A673 (cell line): ENCODE results near the gene ZNF341. TPM values are rescaled to one million over a fixed set of nuclear protein-coding genes. Genes with fewer than 3 reads are reported as not detected.
A peak's percentile ranks its signal among the peaks of the same experiment; 100 is the strongest.
"Not testable (repeated sequence)": the region's sequence is repeated elsewhere in the genome, so short reads cannot be mapped to it uniquely, and the experiment has no call there.

Experiments used
- BruUV-seq: library from RNA; stranded (reverse); fragments of 400-500 nt; replicated peaks from 2 replicates; lab custom pipeline; 2021; lab: Mats Ljungman, UMichigan
- CTCF ChIA-PET: fragments of 300-600 bp; sonication (Branson Sonifier 250); formaldehyde crosslinking; loops from one replicate; lab custom pipeline; 2022; ENCODE audit warnings: antibody characterized with exemption; lab: Charles Lee
- POLR2A ChIA-PET: fragments of 300-600 bp; sonication (Branson Sonifier 250); formaldehyde crosslinking; loops from one replicate; lab custom pipeline; 2022; ENCODE audit warnings: antibody characterized with exemption; ENCODE audit not compliant: low non-redundant PET; lab: Charles Lee
- DNase-seq: peaks from one replicate; pipeline ENCODE4 v3.0.0-alpha.2; 2015; ENCODE audit warnings: low spot score
- H3K27ac ChIP-seq: fragments of 200-600 bp; sonication (generic); 2 replicates; pipeline ENCODE4 v1.5.1; 2016; ENCODE audit warnings: mixed run types, low read depth, mild to moderate bottlenecking, mixed read lengths, antibody characterized with exemption, low read length; ENCODE audit not compliant: poor library complexity, severe bottlenecking
- H3K27me3 ChIP-seq: fragments of 200-600 bp; sonication (generic); replicated peaks from 2 replicates; pipeline ENCODE4 v1.6.1; 2017; ENCODE audit warnings: mixed run types, low read depth, mild to moderate bottlenecking, mixed read lengths, antibody characterized with exemption, low read length; ENCODE audit not compliant: insufficient read depth, poor library complexity
- H3K36me3 ChIP-seq: fragments of 200-600 bp; sonication (generic); 2 replicates; pipeline ENCODE4 v1.6.1; 2016; ENCODE audit warnings: mixed run types, mild to moderate bottlenecking, mixed read lengths, antibody characterized with exemption, low read length; ENCODE audit not compliant: insufficient read depth, poor library complexity, severe bottlenecking
- H3K4me1 ChIP-seq: fragments of 200-600 bp; sonication (generic); 2 replicates; pipeline ENCODE4 v1.6.1; 2017; ENCODE audit warnings: mixed run types, mild to moderate bottlenecking, mixed read lengths, antibody characterized with exemption, low read length; ENCODE audit not compliant: insufficient read depth, poor library complexity, severe bottlenecking
- H3K4me3 ChIP-seq: fragments of 200-600 bp; sonication (generic); 2 replicates; pipeline ENCODE4 v1.5.1; 2016; ENCODE audit warnings: low read depth, mixed run types, mild to moderate bottlenecking, mixed read lengths, low read length; ENCODE audit not compliant: poor library complexity, severe bottlenecking
- H3K9me3 ChIP-seq: fragments of 200-600 bp; sonication (generic); 2 replicates; pipeline ENCODE4 v1.6.1; 2016; ENCODE audit warnings: mixed run types, low read depth, mild to moderate bottlenecking, mixed read lengths, antibody characterized with exemption, low read length; ENCODE audit not compliant: poor library complexity, severe bottlenecking
- EZH2 ChIP-seq: fragments of 200-600 bp; sonication (generic); IDR thresholded peaks from 2 replicates; pipeline ENCODE4 v1.6.1; 2017; ENCODE audit warnings: borderline replicate concordance, low read depth, mild to moderate bottlenecking, mixed read lengths, antibody characterized with exemption, low read length; ENCODE audit not compliant: poor library complexity, severe bottlenecking
- intact Hi-C: fragments of 100-400 bp; cut with micrococcal nuclease; formaldehyde crosslinking; loops from one replicate; pipeline ENCODE4 v1.10.0; 2022; ENCODE audit not compliant: unreplicated experiment
- total RNA-seq: library from RNA; stranded (reverse); gene quantifications from 2 replicates; pipeline ENCODE4 v1.2.3, GENCODE V29; 2021
- TF ChIP-seq, protein P1 (sequence below): fragments of 300-800, 200-600 bp; sonication (generic); conservative IDR thresholded peaks from 2 replicates; pipeline ENCODE4 v1.5.1; 2017; ENCODE audit warnings: low read depth, mild to moderate bottlenecking, antibody characterized with exemption, low read length, moderate library complexity, mixed read lengths

The ZNF341 gene
- total RNA-seq, 1 experiment from 2014 or later: 5.0 TPM

DNA sequence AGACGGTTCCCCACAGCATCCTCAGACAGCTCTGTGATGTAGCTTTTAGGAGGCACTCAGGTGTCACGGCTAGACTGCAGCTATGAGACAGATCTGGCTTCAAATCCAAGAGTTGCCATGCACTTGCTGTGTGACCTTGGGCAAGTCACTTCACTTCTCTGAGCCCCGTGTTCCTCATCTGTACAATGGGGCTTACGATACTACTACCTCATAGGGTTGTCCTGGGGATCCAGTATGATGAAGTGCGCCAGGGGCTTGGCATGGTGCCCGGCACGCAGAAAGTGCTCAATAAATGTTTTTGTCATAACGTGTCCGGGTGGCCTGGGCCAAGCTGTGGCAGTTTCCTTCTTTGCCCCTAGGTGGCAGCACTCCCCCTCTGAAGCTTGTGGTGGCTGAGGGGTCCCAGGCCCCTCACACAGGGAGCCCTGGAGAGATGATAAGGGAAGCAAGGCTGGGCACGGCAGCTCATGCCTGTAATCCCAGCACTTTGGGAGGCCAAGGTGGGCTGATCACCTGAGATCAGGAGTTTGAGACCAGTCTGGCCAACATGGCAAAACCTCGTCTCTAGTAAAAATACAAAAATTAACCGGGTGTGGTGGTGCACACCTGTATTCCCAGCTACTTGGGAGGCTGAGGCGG lies 60.3 kb downstream of the ZNF341 start:
- BruUV-seq: no TSS peak
- Histone ChIP-seq H3K27me3 (no peaks in the 10 kb centered on the region), H3K36me3 (no peaks in the 10 kb centered on the region), H3K4me1 (no peaks in the 10 kb centered on the region), H3K9me3 (no peaks in the 10 kb centered on the region), H3K27ac (no peak overlapping the region), H3K4me3 (no peak overlapping the region)
- POLR2A ChIA-PET: no interaction called here
- intact Hi-C loops: loop anchor here (1.0 to 10.0 kb wide), 3 partner anchors 15 to 333 kb away; no protein-coding TSS in a partner anchor
- CTCF ChIA-PET: interaction anchor here (0.5 to 1.5 kb wide), 8 partner anchors 9 to 354 kb away, joined by 3 to 8 read pairs (median 4); partner anchors contain the start of gene CHMP4B
- no peak for TF ChIP-seq EZH2
- TF ChIP-seq, protein P1, sequence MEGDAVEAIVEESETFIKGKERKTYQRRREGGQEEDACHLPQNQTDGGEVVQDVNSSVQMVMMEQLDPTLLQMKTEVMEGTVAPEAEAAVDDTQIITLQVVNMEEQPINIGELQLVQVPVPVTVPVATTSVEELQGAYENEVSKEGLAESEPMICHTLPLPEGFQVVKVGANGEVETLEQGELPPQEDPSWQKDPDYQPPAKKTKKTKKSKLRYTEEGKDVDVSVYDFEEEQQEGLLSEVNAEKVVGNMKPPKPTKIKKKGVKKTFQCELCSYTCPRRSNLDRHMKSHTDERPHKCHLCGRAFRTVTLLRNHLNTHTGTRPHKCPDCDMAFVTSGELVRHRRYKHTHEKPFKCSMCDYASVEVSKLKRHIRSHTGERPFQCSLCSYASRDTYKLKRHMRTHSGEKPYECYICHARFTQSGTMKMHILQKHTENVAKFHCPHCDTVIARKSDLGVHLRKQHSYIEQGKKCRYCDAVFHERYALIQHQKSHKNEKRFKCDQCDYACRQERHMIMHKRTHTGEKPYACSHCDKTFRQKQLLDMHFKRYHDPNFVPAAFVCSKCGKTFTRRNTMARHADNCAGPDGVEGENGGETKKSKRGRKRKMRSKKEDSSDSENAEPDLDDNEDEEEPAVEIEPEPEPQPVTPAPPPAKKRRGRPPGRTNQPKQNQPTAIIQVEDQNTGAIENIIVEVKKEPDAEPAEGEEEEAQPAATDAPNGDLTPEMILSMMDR: peak; percentile 84
- DNase-seq: peak; percentile 69

DNA sequence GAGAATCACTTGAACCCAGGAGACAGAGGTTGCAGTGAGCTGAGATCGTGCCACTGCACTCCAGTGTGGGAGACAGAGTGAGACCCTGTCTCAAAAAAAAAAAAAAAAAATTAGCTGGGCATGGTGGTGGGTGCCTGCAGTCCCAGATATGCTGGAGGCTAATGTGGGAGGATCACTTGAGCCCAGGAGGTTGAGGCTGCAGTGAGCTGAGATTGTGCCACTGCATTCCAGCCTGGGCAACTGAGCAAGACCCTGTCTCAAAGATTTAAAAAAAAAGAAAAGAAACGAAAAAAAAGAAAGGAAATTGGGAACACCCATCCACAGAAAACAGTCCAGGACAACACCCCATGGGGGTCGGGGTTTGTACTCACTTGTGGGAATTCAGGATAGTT lies 60.8 kb downstream of the ZNF341 start:
- CTCF ChIA-PET: interaction anchor here (0.6 to 1.5 kb wide), 9 partner anchors 9 to 353 kb away, joined by 3 to 8 read pairs (median 4); partner anchors contain the start of gene CHMP4B
- H3K27ac ChIP-seq, DNase-seq, H3K9me3 ChIP-seq, H3K4me3 ChIP-seq, H3K27me3 ChIP-seq, POLR2A ChIA-PET, H3K36me3 ChIP-seq, H3K4me1 ChIP-seq, BruUV-seq: not testable (repeated sequence)
- intact Hi-C loops: loop anchor here (1.0 to 10.0 kb wide), 3 partner anchors 15 to 332 kb away; no protein-coding TSS in a partner anchor

DNA sequence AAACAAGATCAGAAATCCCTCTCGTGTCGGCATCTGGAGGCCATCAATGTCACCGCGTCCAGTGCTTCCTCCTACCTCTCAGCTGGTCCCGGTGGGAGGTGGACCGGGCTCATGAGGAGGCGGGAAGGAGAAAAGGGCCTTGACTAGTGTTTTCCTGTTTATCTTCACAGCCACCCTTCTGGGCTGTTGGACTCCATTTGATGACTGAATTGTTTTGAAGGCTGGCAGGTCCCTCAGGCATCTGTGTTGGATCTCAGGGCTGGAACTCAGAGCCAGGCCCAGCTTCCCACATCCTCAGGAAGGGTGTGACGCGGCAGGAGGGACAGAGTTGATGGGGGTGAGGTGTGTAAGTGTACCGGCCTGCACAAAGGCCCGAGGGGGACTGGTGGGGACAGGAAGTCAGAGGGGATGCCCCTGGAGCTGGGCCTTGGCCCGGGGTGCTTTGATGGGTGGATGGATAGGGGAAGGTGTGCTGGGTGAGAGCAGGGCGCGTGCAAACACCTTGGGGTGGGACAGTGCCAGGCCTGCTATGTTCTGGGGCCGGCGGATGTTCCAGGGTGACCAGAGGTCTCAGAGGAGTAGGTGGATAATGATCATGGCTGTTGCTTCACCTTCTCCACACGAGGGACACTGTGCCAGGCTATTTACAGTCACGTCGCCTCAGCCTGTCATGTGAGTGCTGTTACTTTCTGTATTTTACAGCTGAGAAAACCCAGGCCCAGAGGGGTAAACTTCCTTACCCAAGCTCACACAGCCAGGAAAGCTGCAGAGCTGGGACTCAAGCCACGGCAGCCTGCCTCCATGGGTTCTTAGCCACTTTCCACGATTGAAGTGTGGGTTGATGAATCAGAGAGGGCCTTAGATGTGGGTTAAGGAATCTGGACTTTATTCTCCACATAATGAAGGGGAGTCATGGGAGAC lies 61.5 kb downstream of the ZNF341 start:
- no peak for DNase-seq
- TF ChIP-seq, protein P1: no peak
- TF ChIP-seq EZH2: no peak
- H3K4me1 ChIP-seq: no peaks in the 10 kb centered on the region
- ChIA-PET CTCF (interaction anchor here (0.6 to 1.5 kb wide), 6 partner anchors 9 to 353 kb away, joined by 3 to 8 read pairs (median 4); partner anchors contain the start of gene CHMP4B), POLR2A (no interaction called here)
- no peaks in the 10 kb centered on the region for H3K36me3 ChIP-seq
- no peaks in the 10 kb centered on the region for H3K9me3 ChIP-seq
- H3K4me3 ChIP-seq: no peak overlapping the region
- no peak overlapping the region for H3K27ac ChIP-seq
- intact Hi-C loops: loop anchor here (5.0 to 10.0 kb wide), 2 partner anchors 274 to 332 kb away; no protein-coding TSS in a partner anchor
- H3K27me3 ChIP-seq: no peaks in the 10 kb centered on the region
- BruUV-seq: no TSS peak
